Measurements from ENCODE around the gene SETD3.

DNA sequence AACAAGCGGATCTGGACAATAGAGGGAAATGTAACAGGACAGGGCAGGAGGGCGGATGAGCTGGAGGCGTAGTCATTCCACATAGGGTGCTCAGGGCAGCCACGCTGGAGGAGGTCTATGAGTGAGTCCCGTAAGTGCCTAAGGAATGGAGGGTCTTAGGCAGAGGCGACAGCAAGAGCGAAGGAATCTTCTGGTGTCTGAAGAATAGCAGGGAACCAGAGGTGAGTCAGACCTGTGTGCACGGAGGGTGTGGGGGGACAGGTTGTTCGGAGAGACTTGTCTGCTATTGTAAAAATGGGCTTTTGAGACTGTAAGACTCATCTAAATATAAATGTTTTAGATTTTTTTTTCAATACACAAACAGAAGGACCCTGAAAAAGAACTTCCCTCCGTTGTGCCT is 70.6 kb downstream of the SETD3 start:
- TF ChIP-seq YY1 (IDR thresholded peaks at IDR 0.05; ENCODE audit: insufficient read depth, insufficient read length) = no peak
- no peak for TF ChIP-seq SUZ12 (IDR thresholded peaks at IDR 0.05; ENCODE audit: extremely low read depth, insufficient read depth, insufficient read length)

Data from NT2/D1 (cell line).